T-helper 2 cell treated with Interferon-gamma antibody and Interleukin-4, amounts not matched to agents 100 ng/mL and 5 ng/mL, for 36 hours (primary cell): Measurements from ENCODE around the gene SNAPIN. TPM values are rescaled to one million over a fixed set of nuclear protein-coding genes. Genes with fewer than 3 reads are reported as not detected.

Experiments used
- intact Hi-C: fragments of 100-400 bp; cut with micrococcal nuclease; formaldehyde crosslinking; loops from one replicate; pipeline ENCODE4 v1.15.1; 2023
- total RNA-seq: library from RNA; stranded (reverse); gene quantifications from 2 replicates; pipeline ENCODE4 v1.2.3, GENCODE V29; 2022

The SNAPIN gene
- 38.2 and 40.8 TPM in 2 replicates for total RNA-seq

GRCh38 chr1:153658400-153659174 is at the start of gene SNAPIN:
TSS of gene SNAPIN (plus strand) at chr1:153658703. CDS start at chr1:153658744, 41 bp downstream.
- intact Hi-C loops: loop anchor here (1.0 kb wide), 2 partner anchors 13 to 24 kb away; partner anchors contain the start of gene CHTOP

- intact Hi-C loops: no loop called here
Observed at GRCh38 chr1:153608742-153609584, 49.5 kb upstream of the SNAPIN start.

GRCh38 chr1:153609585-153609907 is 49.0 kb upstream of the SNAPIN start:
- intact Hi-C loops: no loop called here

- intact Hi-C loops: no loop called here
Observed at GRCh38 chr1:153610334-153610733, 48.2 kb upstream of the SNAPIN start.

GRCh38 chr1:153610811-153611301 is 47.6 kb upstream of the SNAPIN start:
- intact Hi-C loops: no loop called here

- intact Hi-C loops: no loop called here
Observed at GRCh38 chr1:153611356-153611755, 47.1 kb upstream of the SNAPIN start.

- intact Hi-C loops: no loop called here
Observed at GRCh38 chr1:153612111-153612754, 46.3 kb upstream of the SNAPIN start.

GRCh38 chr1:153612755-153613331 is 45.7 kb upstream of the SNAPIN start, which contains the start of gene S100A16:
TSS of gene S100A16 (minus strand) at chr1:153613137. CDS start at chr1:153608151, 4,986 bp downstream.
- intact Hi-C loops: no loop called here

- intact Hi-C loops: no loop called here
Observed at GRCh38 chr1:153613406-153613805, 45.1 kb upstream of the SNAPIN start.

- intact Hi-C loops: no loop called here
Observed at GRCh38 chr1:153614189-153614900, 44.2 kb upstream of the SNAPIN start.

- intact Hi-C loops: no loop called here
Observed at GRCh38 chr1:153614906-153615305, 43.6 kb upstream of the SNAPIN start.

- intact Hi-C loops: no loop called here
Observed at GRCh38 chr1:153615406-153615805, 43.1 kb upstream of the SNAPIN start.

GRCh38 chr1:153616144-153616916 is 42.2 kb upstream of the SNAPIN start, which contains the start of gene S100A14:
TSS of gene S100A14 (minus strand) at chr1:153616325. CDS start at chr1:153615858, 467 bp downstream.
- intact Hi-C loops: no loop called here

GRCh38 chr1:153616917-153617311 is 41.6 kb upstream of the SNAPIN start:
- intact Hi-C loops: loop anchor here (1.0 kb wide), 3 partner anchors 45 to 108 kb away; no protein-coding TSS in a partner anchor

GRCh38 chr1:153617663-153618062 is 40.8 kb upstream of the SNAPIN start:
- intact Hi-C loops: loop anchor here (1.0 kb wide), 3 partner anchors 45 to 108 kb away; no protein-coding TSS in a partner anchor

GRCh38 chr1:153619171-153619570 is 39.3 kb upstream of the SNAPIN start:
- intact Hi-C loops: no loop called here

GRCh38 chr1:153623101-153623500 is 35.4 kb upstream of the SNAPIN start:
- intact Hi-C loops: no loop called here

GRCh38 chr1:153624965-153625611 is 33.4 kb upstream of the SNAPIN start:
- intact Hi-C loops: no loop called here

GRCh38 chr1:153626477-153626903 is 32.0 kb upstream of the SNAPIN start:
- intact Hi-C loops: no loop called here
